HK-2 (cell line): ENCODE measurements around the gene MMP23B.
"Not testable (repeated sequence)": the region's sequence is repeated elsewhere in the genome, so short reads cannot be mapped to it uniquely, and the experiment has no call there.

Experiments
- DNase-seq: peaks from one replicate; pipeline ENCODE4 v3.0.0-alpha.2; 2018; ENCODE audit not compliant: unreplicated experiment

MMP23B gene

DNA sequence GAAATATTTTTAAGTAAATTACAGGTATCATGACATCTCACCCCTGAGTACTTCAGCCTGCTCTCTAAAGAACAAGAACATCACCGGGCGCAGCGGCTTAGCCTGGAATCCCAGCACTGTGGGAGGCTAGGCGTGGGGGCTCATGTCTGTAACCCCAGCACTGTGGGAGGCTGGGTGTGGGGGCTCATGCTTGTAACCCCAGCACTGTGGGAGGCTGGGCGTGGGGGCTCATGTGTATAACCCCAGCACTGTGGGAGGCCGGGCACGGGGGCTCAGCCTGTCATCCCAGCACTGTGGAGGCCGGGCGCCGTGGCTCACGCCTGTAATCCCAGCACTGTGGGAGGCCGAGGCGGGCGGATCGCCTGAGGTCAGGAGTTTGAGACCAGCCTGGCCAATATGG, 34.6 kb downstream of the MMP23B start:
- DNase-seq, result no peak

DNA sequence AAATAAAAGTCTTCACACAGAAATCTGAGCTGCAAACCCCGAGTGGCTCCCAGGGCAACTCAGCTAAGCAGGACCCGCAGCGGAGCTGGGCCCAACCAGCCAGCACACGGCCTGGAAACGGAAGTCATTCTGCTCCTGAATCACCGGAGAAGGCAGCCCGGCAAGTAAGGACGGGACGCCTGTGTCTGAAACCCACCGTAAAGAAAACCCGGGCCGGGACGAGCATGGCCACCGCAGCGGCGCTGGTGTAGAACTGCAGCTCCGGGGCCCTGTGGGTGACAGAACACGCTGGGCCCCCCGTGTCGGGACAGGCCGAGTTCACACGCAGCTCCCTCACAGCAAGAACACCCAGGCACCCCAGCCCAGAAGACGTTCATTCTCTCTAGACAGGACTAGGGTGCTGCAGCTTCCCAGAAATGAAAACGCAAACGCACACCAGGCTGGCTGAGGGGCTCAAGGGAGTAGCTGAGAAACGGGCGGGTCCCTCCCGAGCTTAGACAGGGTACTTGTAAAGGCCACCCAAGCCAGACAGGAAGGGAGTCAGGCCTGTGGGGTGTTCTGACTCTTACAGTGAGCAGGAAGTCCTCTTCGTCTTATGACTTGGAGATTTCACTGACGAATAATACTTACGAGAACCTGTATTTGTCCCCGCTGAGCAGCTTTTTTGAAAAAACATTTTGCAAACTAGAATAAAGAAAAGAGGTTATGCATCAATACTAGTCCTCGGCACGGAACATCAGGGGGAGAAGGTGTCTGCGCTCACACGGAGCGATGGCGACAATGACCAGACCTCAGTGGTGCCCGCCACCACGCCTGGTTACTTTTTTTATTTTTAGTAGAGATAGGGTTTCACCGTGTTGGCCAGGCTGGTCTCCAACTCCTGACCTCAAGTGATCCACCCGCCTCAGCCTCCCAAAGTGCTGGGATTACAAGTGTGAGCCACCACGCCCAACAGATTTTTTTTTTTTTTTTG, 37.8 kb downstream of the MMP23B start:
- no peak for DNase-seq

DNA sequence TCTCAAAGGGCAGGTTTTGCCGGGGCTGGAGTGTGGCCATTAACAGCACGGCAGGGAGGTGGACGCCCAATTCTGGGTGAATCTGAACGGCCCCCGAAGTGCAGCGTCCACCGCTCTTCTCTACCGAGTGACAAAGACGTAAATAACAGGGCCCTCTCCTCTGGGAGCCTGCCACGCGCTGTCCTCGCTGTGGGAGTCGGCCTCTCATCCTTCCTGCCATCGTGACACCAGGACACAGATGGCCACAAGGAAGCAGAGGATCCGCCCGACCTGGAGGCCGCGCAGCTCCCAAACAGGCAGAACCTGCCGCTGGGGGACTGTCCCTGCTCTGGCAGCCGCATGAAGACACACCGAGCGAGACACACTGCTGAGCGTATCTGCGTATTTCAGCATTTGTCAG, 38.9 kb downstream of the MMP23B start:
- no peak for DNase-seq

DNA sequence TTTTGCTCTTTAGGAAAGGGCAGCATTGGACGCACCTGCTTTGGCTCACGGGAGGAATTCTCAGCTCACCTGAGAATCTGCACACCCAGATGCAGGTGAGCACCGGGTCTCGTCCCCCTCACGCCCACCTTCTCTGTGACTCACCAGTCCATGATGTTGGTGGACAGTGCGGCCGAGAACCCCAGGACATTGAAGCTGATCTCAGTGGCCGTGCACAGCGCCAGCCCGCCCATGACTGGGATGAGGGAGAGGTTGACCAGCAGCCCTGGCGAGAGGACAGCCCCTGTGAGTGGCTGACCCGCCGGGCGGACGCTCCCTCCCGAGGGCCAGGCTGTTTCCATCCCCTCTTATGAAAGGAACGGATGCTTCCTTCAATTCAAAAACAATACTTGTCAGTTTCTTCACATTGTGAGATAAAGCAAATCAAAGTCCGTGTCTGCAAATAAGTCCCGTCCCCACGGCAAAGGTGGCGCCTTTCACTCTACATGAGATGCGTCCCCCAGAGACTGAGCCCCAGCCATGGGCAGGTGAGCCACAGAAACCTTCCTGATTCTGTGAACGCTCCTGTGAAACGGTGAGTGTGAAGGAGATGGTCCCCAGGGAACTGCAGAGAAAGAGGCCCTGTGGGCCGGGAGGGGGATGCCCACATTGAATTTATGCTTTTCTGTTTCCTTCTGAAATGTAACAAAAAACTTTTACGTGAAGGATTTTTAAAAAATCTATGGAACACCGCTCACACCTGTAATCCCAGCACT, 39.6 kb downstream of the MMP23B start:
- DNase-seq, result no peak

DNA sequence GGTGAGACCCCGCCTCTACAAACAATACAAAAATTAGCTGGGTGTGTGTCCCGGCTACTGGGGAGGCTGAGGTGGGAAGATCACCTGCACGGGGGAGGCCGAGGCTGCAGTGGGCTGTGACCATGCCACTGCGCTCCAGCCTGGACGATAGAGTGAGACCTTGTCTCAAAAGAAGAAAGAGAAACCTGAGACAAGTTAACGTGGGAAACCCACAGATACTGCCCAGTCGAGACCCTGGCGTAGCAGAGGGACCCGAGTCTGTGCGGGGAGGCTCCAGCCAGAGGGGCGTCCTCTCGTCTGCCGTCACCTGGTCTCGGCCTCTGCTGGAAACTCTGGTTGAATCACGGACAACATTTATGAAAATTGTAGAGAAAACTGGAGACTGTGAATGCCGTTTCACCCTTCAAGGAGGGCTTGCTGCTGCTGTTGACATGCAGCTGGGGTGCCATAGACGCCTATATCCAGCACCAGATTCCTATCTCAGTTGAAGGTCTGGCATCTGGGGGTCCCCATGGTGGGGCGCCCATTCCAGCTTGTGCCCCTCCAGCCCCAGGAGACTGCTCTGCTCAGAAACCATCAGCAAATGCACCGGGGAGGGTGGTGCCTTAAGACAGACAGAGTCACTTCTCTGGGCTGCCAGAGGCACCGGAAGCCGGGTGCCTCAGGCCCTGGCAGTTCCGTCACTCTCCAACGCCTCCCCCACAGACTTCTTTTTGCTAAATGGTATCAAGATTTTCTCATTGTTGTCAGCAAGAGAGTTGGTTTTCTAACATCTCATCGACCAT, 40.4 kb downstream of the MMP23B start:
- no peak for DNase-seq

DNA sequence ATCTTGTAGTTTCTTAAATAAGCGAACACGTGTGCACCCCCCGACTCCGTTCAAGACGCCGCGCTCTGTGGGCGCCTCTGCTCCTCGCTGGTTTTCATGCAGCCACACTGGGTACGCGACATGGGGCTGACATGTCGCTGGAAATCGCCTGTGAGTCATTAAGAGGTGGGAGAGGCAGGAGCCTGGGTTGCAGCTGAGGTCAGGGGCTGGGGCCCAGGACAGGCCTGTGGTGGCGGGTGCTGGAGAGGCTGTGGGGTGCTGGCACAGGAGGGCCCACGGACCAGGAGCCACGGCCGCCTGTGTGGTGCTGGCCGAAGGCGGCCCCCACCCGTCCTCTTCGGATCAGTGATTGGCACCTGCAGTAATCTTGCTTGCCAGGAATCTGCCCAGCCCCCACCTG, 42.8 kb downstream of the MMP23B start:
- not testable (repeated sequence) for DNase-seq

DNA sequence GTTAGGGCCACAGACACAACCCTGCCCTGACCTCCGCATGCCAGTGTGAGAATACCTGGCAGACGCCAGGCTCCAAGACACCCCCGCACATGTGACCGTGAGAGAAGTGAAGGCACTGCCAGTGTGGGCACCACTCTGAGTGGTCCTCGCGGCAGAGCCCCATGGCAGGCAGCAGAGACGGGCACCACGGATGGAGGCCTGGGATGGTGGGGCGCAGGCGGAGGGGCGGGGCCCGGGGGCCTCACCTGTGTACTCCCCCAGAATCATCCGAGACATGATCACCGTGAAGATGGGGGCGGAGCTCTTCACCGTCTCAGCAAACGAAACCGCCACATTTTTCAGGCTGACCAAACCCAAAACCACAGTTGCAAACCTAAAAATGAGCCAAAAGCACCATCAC, 43.2 kb downstream of the MMP23B start:
- DNase-seq, result not testable (repeated sequence)

DNA sequence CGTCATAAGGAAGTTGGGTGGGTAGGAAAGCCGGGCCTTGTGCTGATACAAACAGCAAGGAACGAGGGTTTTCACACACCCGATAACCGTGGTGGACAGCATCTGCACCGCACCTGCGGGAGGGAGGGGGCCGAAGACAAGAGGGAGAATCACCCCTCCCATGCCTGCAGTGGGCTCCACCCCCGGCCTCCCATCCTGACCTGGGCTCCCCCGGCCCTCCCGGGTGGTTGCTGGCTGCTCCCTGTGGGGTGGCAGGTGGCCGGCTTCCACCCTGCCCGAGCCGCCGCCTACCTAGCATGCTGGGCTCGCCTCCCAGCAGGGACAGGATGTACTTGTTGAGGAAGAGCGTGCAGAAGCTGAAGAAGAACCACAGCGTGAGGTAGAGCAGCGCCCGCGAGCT, 44.1 kb downstream of the MMP23B start:
- DNase-seq, result not testable (repeated sequence)

DNA sequence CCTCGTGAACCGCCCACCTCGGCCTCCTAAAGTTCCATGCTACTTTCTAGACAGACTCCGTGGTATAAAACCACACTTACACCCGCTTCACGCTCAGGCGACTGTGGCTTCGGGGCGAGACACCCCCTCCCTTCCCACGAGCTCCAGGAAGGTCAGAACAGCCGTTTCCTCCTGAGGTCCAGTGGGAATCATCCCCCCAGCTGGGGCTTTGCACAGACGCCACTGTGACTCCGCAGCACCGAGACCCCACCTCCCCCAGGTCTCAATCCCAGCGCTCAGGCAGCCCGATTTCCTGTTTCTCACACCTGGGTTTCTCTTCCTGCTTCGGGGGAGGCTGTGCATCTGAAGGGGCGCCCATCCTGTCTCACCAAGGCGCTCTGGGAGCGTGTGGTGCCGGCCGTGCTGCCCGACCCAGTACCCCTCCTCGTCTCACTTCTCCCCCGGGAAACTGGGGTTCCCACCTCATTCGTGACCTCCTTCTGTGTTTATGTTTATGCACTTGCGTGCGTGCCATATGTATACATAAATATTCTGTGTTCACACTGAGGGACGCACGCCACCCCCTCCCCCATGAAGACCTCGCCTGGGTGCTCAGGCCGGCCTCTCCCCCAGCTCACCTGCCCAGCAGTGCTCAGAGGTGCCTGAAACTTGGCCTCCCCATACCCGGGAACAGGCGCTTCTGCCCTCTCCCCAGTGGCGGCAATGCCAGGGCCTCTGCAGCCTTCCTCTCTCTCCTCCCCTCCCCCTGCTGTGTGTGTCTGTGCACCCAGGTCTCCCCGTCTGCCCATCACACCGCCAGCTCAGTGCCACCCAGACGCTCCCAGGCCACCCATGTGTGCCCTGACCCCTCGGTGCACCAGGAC, 46.0 kb downstream of the MMP23B start:
- DNase-seq, result no peak

DNA sequence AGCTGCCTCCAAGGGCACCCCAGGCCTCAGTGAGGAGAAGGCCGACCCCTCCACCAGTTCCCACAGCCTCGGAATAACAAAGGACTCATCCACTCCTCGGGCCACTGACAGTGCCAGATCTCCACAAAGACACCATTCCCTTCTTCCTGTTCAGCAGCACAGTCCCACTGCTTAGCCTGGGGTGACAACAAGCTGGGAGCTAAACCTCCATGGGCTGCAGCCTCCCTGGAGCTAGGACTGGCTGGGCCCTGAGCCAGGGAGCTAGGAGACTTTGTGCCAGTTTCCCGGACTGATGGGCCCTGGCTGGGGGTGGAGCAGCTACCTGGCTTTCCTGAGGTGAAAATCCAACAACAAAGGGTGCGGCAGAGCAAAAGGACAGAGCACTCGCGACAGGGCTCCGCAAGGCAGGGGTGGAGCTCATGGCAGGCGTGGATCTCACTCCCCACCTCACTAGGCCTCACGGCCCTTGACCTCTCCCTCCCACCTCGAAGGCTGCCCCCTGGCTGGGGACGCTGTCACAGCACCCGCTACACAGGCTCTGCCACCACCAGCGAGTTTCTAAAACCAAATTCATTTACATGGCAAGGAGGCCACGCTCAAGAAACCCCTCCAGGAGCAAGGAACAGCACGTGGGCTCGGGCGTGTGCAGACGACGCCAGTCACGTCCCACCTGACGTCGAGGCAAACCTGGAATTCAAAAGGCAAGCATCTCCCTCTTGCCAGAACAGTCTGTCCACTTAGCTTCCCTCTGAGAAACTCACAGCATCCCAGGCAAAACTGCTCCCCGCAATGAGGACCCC, 46.8 kb downstream of the MMP23B start:
- no peak for DNase-seq

DNA sequence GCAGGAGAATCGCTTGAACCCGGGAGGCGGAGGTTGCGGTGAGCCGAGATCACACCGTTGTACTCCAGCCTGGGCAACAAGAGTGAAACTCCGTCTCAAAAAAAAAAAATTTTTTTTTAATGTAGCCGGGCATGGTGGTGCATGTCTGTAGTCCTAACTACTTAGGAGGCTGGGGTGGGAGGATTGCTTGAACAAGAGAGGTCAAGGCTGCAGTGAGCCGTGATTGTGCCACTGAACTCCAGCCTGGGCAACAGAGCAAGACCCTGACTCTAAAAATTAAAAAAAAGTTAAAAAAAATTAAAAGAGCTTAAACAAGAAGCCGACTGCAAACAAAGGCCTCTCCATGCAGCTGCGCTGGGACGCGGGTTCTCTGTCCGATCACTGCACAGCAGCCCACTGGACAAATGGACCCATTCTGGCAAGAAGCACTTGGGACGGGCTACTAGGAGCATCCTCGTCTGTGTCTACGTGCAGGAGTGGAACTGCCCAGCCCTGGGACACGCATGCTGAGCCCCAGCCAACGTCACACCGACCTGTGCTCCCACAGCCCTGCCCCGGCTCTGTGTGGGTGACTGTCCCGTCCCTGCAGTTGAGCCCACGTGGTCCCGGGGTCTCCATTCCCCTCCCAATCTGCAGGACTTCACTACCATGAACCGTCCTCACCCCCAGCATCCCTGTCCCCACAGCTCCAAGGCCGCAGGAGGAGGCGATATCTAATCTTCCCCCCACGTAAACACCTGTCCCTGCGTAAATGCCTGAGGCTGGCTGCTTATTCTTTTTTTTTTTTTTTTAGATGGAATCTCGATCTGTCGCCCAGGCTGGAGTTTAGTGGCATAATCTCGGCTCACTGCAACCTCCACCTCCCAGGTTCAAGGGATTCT, 48.3 kb downstream of the MMP23B start:
- DNase-seq, result no peak

DNA sequence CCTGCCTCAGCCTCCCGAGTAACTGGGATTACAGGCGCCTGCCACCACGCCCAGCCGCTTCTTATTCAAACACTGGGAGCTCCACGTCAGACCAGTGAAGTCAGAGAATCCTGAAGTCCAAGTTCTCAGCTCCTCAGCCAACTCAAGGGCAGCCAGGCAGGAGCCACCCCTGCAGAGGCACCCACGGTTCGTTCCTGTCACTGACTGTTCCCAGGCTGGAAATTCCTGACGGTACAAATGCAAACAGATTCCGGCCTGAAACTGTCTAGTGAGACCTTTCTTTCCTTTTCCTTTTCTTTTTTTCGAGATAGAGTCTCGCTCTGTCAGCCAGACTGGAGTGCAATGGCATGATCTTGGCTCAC, 48.9 kb downstream of the MMP23B start:
- DNase-seq, result no peak

DNA sequence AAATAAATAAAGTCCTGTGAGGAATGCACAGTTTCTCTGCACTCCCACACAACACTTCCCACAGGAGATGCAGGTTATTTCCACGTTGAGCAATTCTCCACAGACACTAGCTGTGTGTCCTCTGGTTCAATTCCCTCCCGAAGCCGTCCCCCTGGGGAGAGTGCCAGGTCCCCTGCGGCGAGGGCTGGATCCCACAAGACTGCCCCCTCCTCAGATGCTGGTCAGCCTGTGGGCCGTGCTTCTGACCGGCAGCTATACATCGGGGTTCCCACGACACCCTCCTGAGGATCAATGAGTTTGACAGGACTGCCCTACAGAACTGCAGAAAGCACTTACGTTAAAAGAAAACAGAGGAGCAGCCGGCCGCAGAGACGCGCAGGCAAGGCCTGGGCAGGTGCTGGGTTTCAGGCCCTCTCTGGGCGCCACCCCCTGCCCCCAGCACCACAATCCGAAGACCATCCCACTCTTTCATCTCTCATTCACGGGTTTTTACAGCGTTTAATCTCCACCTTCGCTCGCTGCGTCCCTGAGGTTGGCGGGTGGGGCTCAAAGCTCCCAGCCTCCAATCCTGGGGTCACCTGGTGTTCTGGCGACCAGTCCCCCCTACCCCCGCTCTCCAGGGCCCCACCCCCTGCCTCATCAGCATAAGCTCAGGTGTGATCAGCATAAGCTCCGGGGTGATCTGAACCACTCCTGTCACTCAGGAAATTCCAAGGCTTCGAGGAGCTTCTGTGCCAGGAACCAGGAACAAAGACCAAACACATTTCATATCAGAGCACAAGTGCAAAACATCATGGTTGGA, 51.3 kb downstream of the MMP23B start:
- DNase-seq, result no peak
